HG03442 (cell line): ENCODE results near the gene LMF1.
"Not testable (repeated sequence)": the region's sequence is repeated elsewhere in the genome, so short reads cannot be mapped to it uniquely, and the experiment has no call there.

Experiments
- ATAC-seq: cut with Tn5 transposase; IDR thresholded peaks from one replicate; pipeline ENCODE4 v1.9.1; 2021; ENCODE audit warnings: mild to moderate bottlenecking, moderate library complexity; ENCODE audit not compliant: unreplicated experiment

LMF1 gene

DNA sequence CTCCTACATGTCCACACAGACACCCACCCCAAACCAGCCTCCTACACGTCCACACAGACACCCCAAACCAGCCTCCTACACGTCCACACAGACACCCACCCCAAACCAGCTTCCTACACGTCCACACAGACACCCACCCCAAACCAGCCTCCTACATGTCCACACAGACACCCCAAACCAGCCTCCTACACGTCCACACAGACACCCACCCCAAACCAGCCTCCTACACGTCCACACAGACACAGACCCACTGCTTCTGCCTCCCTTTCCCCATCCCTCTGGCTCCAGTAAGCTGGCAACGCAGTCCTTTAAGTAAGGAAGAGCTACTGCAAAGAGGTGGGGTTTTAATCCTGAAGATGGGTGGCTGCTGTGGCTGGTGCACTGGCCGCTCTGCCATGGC lies 17.0 kb downstream of the LMF1 start:
- not testable (repeated sequence) for ATAC-seq

DNA sequence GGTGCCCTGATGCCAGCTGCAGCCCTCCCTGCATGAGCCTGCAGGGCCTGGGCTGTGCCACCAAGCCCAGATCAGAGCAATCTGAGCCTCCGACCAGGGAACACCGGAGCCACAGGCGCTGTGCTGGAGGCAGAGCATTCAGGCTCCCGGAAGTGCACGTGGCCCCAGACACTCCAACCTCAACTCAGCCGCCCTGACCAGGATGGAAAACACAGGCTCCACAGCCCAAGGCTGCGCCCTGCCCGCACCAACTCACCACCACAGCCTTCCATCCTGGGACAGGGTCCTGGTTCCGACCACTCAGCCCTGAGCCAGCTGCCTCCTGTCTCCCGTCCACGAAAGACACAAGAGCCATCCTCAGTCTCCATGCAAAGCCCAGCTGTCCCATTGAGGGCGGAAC lies 18.5 kb downstream of the LMF1 start:
- no peak for ATAC-seq

DNA sequence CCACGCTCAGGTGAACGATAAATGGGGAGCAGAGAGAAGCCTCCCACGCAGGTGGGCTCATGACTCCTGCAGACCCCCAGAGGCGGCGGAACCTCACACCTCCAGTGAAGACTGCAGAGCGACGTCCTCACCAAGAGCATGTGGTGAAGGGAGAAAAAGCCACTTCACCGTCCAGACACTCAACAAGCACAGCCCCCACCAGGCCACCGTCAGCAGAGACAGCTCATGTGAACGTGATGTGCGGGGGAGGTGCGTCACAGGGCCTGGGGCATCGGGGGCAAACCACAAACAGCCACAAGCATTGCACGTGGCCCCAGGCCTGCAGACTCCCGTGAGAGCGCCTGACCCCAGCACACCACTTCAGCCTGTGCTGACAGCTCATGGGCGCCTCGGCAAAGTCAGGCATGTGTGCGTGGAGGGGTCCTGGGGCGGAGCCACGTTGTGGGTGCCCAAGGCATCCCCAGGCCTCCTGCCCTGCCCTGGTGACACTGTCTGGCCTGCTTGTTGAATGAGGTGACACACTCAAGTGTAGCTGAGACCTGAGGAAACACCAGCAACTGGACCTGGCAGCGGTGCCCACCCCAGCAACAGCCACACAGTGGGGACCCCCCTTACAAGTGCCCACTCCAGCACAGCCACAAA lies 19.0 kb downstream of the LMF1 start:
- ATAC-seq, result no peak

DNA sequence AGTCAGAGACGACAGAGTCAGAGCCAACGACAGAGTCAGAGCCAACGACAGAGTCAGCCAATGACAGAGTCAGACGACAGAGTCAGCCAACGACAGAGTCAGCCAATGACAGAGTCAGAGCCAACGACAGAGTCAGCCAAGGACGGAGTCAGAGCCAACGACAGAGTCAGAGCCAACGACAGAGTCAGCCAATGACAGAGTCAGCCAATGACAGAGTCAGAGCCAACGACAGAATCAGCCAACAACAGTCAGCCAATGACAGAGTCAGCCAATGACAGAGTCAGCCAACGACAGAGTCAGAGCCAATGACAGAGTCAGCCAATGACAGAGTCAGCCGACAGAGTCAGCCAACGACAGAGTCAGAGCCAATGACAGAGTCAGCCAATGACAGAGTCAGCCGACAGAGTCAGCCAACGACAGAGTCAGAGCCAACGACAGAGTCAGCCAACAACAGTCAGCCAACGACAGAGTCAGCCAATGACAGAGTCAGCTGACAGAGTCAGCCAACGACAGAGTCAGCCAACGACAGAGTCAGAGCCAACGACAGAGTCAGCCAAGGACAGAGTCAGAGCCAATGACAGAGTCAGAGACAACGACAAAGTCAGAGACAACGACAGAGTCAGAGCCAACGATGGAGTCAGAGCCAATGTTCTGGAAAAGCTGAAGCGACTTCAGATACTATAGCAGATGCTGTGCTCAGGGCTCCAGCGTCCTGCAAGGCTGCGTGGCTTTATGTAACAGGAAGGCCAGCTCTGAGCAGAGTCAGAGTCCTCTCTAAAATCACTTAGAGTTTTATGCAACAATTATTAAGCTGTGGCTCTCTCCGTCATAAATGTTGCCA lies 19.8 kb downstream of the LMF1 start:
- ATAC-seq, result not testable (repeated sequence)

DNA sequence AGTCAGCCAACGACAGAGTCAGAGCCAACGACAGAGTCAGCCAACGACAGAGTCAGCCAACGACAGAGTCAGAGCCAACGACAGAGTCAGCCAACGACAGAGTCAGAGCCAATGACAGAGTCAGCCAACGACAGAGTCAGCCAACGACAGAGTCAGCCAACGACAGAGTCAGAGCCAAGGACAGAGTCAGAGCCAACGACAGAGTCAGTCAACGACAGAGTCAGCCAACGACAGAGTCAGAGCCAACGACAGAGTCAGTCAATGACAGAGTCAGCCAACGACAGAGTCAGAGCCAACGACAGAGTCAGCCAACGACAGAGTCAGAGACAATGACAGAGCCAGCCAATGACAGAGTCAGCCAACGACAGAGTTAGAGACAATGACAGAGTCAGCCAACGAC lies 22.0 kb downstream of the LMF1 start:
- ATAC-seq, result not testable (repeated sequence)

DNA sequence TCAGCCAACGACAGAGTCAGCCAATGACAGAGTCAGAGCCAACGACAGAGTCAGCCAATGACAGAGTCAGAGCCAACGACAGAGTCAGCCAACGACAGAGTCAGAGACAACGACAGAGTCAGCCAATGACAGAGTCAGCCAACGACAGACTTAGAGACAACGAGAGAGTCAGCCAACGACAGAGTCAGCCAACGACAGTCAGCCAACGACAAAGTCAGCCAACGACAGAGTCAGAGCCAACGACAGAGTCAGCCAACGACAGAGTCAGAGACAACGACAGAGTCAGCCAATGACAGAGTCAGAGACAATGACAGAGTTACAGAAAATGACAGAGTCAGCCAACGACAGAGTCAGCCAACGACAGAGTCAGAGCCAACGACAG lies 22.9 kb downstream of the LMF1 start:
- ATAC-seq, result not testable (repeated sequence)

DNA sequence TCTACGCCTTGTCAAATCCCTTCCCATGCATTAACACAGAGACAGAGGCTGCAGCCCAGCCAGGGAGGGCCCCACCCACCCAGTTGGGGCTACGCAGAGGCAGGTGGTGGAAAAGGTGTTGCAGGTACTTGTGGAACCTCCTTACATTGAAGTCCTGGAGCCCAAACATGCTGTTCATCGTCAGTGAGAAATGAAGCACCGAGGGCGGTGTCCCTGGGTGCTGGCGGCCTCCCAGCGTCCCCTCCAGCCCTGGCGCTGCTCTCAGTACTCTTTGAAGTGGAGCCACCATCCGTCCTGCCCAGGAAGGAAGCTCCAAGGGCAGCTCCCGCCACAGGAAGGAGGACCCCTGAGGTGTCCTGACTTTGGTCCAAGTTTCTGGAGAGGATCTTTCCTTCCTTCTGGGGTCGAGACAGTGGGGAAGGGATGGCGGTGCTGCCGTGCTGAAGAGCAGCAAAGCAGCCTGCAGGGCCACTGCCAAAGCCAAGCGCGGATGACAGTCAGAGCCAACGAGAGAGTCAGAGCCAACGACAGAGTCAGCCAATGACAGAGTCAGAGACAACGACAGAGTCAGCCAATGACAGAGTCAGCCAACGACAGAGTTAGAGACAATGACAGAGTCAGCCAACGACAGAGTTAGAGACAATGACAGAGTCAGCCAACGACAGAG lies 23.4 kb downstream of the LMF1 start:
- no peak for ATAC-seq

DNA sequence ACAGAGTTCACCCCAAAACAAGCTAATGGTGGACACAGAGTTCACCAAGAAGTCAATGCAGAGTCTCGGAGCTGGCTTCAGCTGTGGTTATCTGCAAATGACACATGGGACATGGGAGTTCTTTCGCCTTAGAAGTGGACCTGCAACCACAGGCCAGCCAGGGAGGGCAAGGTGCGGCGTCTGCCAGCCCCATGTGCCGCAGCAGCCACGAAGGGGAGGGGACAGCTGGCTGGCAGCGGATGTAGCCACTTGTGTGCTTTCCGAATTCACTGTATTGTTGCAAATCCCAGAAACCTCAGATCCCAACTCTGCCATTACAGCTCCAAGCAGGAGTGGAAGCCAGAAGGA lies 24.8 kb downstream of the LMF1 start:
- no peak for ATAC-seq

DNA sequence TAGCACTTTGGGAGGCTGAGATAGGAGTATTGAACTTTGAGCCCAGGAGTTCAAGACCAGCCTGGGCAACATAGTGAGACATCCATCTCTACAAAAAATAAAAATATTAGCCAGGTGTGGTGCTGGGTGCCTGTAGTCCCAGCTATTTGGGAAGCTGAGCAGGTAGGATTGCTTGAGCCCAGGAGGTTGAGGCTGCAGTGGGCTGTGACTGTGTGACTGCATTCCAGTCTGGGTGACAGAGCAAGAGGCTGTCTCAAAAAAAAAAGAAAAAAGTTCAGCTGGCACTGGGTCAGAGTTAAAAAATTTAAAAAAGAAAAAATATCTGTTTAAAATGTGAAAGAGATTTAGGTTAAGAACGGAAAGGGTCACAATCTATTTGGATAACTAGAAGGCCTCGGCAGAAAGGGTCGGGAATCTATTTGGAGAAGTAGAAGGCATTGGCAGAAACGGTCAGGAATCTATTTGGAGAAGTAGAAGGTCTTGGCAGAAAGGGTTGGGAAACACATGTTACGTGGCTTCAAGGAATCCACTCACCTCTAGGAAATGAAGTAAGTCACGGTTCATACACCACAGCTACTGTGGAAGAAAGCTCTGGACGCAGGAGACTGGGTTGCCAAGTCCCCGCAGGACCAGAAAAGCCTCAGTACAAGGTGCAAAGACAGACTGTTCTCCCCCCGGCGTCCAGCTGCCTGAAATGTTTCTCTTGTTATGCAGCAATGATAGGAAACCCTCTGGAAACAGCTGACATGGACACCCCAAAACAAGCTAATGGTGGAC lies 25.3 kb downstream of the LMF1 start:
- ATAC-seq, result no peak

DNA sequence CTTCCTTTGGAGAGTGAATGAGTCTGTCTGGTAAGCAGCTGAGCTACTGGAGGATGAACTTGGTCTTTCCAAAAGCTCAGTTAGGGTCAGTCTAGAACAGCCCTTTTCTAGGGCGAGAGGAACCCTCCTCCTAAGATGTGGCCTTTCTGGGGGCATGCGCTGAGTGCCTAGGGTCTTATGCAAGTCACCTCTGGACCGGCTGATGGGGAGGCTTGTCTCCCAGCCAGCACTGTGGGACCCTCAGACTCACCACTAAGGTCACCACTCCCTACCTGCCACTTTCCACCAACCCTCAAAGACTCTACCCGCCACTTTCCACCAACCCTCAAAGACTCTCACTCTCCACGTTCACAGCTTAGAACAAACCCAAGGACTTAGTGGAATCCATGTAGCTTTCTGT lies 26.8 kb downstream of the LMF1 start:
- ATAC-seq, result no peak

DNA sequence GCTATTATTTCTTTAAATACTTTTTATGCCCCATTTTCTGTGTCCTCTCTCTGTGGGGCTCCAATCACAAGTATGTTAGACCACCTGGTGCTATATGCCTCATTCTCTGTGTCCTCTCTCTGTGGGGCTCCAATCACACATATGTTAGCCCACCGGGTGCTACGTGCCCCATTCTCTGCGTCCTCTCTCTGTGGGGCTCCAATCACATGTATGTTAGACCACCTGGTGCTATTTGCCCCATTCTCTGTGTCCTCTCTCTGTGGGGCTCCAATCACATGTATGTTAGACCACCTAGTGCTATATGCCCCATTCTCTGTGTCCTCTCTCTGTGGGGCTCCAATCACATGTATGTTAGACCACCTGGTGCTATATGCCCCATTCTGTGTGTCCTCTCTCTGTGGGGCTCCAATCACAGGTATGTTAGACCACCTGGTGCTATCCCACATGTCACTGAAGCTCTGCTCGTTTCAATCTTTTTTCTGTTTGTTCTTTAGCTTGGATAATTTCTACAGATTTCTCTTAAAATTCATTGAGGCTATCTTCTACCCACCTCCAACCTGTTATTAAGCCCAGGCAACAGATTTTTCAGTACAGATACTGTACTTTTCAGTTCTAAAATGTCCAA lies 28.2 kb downstream of the LMF1 start:
- ATAC-seq, result no peak

DNA sequence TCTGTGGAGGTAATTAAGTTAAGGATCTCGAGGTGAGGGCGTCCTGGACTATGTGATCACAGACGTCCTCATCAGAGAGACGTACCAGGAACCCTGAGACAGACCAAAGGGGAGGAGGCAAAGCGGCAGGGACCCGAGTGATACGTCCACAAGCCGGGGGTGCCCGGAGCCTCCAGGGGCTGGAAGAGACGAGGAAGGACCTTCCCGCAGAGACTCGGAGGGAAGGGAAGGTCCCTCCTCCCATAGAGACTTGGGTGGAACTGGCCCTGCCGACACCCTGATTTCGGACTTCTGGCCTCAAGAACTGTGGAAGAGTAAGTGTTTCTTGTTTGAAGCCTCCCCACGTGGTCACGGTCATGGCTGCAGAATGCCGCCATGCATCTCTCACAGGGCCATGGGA lies 30.8 kb downstream of the LMF1 start:
- no peak for ATAC-seq

DNA sequence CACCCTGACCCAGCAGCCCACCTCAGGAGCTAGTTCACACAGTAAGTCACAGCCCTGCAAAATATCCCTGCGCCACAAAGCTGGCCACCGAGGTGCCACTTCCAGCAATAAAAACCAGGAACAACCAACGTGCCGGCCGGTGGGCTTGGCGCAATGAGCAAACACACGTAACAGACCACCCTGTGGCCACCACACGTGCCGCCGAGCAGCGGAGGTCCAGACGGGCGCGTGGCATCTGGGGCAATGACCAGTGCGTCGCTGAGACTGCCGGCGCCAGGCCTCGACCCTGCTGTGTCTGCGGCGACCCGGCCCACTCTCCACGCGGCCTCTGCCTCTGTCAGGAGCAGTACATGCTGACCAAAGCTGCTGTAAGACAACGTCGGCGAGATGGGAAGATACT lies 31.5 kb downstream of the LMF1 start:
- ATAC-seq, result no peak

DNA sequence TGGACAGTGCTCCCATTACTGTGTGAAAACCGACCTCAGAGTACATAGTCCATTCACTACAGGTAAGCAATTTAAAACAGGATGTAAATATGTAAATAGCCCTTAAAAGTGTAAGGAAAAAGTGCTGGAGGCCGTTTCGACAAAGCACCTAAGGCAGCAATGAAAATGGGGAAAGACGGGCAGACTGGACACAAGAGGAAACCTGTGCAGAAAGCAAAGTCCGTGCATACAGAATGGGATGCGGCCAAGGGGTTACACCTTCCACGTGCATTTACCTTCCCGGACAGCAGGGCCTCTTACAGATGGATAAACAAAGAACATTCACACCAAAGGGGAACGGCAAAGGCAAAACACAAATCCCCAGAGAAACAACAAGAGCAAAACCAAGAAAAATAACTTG lies 32.0 kb downstream of the LMF1 start:
- ATAC-seq, result no peak

DNA sequence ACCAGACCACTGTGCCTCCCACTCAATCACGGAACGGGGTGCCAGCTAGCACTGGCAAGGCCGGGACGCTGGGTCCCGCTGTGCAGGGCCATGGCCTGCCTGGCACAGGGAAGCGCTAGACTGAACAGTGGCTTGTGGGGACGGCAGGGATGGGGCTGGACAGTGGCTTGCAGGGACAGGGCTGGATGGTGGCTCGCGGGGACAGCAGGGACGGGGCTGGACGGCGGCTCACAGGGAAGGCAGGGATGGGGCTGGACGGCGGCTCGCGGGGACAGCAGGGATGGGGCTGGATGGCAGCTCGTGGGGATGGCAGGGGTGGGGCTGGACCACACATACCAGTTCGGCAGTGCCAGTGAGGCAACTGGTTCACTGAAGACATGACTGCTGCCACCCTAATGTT lies 32.6 kb downstream of the LMF1 start:
- ATAC-seq, result no peak

DNA sequence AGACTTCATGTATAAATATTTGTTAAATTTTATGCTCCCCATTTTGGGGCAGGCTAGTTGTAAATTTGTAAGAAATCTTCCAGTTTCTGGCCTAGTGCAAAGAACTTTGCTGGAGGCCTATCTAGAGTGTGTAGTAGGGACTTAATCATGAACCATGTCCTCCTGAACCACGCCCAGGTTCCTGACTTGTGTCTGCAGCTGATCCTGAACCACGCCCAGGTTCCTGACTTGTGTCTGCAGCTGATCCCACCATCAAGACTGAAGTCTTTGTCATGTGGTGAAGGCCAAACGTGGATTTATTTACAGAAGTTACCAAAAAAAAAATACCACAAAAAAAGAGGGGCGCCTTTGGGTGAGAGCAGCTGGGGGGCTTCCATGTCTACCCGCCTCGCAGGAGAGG lies 33.1 kb downstream of the LMF1 start:
- ATAC-seq, result no peak

DNA sequence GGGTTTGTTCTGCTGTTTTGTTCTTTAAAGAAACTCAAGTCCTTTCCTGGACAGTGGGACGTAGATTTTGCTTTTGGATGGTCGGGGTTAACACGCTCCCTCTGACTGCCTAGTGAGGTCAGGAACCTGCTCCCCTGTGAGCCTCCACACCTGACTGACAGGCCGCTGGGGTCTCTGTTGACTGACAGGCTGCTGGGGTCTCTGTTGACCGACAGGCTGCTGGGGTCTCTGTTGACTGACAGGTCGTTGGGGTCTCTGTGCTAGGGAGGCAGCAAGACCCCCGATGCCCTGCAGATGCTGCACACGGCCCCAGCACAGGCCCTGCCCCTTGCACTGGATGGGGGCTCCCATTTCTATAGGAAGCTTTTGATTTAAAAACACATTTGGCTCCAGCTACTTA lies 33.5 kb downstream of the LMF1 start:
- no peak for ATAC-seq

DNA sequence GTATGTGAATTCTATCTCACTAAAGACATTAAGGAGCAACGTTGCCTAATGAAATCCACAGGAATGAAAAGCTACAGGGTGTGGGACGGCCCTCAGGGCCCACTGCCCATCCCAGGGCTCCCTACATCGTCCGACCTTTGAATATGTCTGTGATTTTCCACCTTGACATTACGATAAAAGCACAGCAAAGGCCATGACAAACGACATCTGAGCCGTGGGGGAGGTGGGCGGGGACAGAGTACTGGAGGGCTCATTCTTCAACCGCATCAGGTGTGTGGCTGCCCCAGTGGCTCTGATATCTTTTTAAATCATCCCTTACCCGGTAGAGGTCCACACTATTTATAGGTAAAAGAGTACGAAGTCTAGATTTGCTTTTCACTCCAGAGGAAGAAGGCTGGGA lies 35.1 kb downstream of the LMF1 start:
- no peak for ATAC-seq

DNA sequence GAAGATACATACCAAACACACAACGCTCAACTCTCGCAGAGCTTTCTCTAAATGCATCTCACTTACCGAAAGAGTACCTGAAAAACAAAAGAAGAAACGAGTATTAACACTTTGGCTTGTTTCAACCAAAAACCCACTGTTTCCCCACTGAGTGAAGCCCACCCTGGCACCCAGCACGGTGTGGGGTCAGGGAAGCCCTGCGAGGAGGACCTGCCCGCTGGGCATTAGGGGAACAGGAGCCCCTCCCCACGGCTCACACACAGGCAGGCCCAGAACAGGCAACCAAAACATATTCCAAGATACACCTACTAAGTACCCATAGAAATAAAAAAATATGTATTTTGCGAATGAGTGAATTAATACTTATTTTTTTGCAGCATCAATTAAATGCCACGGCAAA lies 36.6 kb downstream of the LMF1 start:
- ATAC-seq, result no peak

DNA sequence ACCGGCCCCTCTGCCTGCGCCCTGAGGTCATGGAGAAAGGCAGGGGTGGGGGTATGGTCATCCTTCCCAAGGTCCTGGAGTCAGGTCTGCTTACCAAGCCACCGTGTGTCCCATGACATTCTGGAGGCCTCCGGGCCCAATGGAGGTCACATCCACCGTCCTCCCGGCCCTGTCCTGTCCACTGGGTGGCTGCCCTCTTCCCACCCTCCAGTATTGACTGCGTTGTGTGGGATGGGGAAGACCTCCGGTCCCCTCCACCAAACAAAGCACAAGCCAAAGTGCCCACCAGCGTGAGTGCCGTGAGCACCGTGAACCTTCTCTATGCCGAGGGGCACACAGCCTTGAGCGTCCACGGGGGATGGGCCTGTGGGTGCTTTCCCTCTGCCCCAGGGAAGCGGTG lies 37.2 kb downstream of the LMF1 start:
- no peak for ATAC-seq

DNA sequence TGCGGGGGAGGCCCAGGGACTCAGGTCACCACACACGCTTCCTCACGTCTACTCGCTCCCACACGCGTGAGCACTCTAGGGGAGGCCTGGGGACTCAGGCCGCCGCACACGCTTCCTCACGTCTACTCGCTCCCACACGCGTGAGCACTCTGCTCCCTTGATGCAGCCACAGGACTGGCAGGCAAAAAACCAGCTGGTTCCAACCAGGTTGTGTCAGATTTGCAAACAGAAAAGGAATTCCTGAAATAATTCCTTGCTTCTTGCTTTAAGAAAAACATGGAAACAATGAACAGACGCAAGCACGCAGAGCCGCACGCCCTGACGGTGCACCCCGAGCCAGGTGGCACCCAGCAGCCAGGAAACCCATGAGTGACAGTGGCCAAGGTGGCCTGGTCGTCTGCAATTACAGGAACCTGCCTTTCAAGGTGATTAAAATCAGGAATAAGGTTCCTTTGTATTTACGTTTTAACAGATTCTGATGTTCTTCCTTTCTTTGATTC lies 37.9 kb downstream of the LMF1 start:
- ATAC-seq, result no peak
